Right cardiac atrium (tissue), 5 donors: ENCODE results near the gene OR13C3. TPM values are rescaled to one million over a fixed set of nuclear protein-coding genes. Genes with fewer than 3 reads are reported as not detected.
"Not testable (repeated sequence)": the region's sequence is repeated elsewhere in the genome, so short reads cannot be mapped to it uniquely, and the experiment has no call there.

Source experiments
- ATAC-seq, 2 donors: fragments of 200-7000 bp; cut with Tn5 transposase; one replicate each; pipeline versions ENCODE4 v1.8.0 to v1.9.1; 2020; ENCODE audit warnings: moderate library complexity in 2 of 2, mild to moderate bottlenecking in 1 of 2
- DNase-seq, 3 donors: peaks; one replicate each; pipeline ENCODE4 v3.0.0-alpha.2; 2020
- H3K27ac ChIP-seq: one replicate; pipeline ENCODE4 v1.5.1; 2013; ENCODE audit warnings: mild to moderate bottlenecking, low read length, control low read depth, moderate library complexity
- H3K27me3 ChIP-seq: one replicate; pipeline ENCODE4 v1.6.1; 2013; ENCODE audit not compliant: control insufficient read depth, insufficient read depth
- H3K4me1 ChIP-seq: one replicate; pipeline ENCODE4 v1.6.1; 2013; ENCODE audit warnings: low read length; ENCODE audit not compliant: control insufficient read depth, insufficient read depth
- H3K4me3 ChIP-seq: one replicate; pipeline ENCODE4 v1.5.1; 2013; ENCODE audit warnings: low read length, control low read depth
- H3K9me3 ChIP-seq: one replicate; pipeline ENCODE4 v1.6.1; 2013; ENCODE audit warnings: low read length; ENCODE audit not compliant: control insufficient read depth
- WGBS: extraction: QIAGEN DNeasy Blood & Tissue Kit; methylation state at CpG from one replicate; pipeline ENCODE4 v1.1.7; 2013; 5-methylcytosine and 5-hydroxymethylcytosine counted together
- intact Hi-C, 4 donors: fragments of 100-400 bp; cut with DNase I; formaldehyde crosslinking; loops; one replicate each; pipeline versions ENCODE4 v1.11.0 to v1.14.0; 2022 to 2023
- polyA plus RNA-seq: library from polyadenylated mRNA; stranded (reverse); fragments of 200-250 nt; gene quantifications from one replicate; pipeline ENCODE4 v1.2.3, GENCODE V29; 2013
- total RNA-seq, 4 donors: library from RNA; stranded (reverse); fragmentation: NEBNext Ultra II Directional; extraction: Animal tissue kit (Norgen Biotek cat#: 25700); gene quantifications; one replicate each; pipeline ENCODE4 v1.2.1, GENCODE V29; 2021
- donor health status: healthy with polysubstance abuse.
- donor health status: DM: no; HTN: yes; CAD: no.
- donor health status: DM: no; HTN: no; CAD: no.
- donor health status: DM: no; HTN: yes; CAD: no; lungs with severe emphysema.
- donor health status: DM: yes; HTN: yes; CAD: no.

The OR13C3 gene
- total and polyA plus RNA-seq, 5 donors, result not detected

- no peak overlapping the region for H3K27ac ChIP-seq
- no peaks in the 10 kb centered on the region for H3K4me1 ChIP-seq
- no peak overlapping the region for H3K4me3 ChIP-seq
- H3K9me3 ChIP-seq, result no peaks in the 10 kb centered on the region
- 45% methylated on average over 1 of the region's 1 CpG for WGBS
- no peaks in the 10 kb centered on the region for H3K27me3 ChIP-seq
- intact Hi-C loops, result no loop called here
- no peak for ATAC-seq
- DNase-seq, result no peak
Observed at GRCh38 chr9:104539275-104539674, 2.6 kb upstream of the OR13C3 start.

- Histone ChIP-seq H3K4me3 (no peak within 1 kb of the TSS), H3K27me3 (no peaks in the 10 kb centered on the region), H3K4me1 (no peaks in the 10 kb centered on the region), H3K27ac (no peak within 1 kb of the TSS), H3K9me3 (no peaks in the 10 kb centered on the region)
- no peak for DNase-seq
- intact Hi-C loops, result no loop called here
- no peak for ATAC-seq
Observed at GRCh38 chr9:104527109-104527508, 9.5 kb downstream of the OR13C3 start, which contains the start of gene OR13C4. TSS of gene OR13C4 (minus strand) at chr9:104527209. CDS start at chr9:104527209, 0 bp downstream.

- ATAC-seq, H3K9me3 ChIP-seq, H3K4me3 ChIP-seq, intact Hi-C loops, H3K27ac ChIP-seq, H3K27me3 ChIP-seq, H3K4me1 ChIP-seq: not testable (repeated sequence)
- DNase-seq, result peak in 1 of 3 donors; percentile 9
- 85% methylated on average over 10 of the region's 10 CpGs for WGBS
Observed at GRCh38 chr9:104520241-104520640, 16.4 kb downstream of the OR13C3 start.

- WGBS, result 70% methylated on average over 5 of the region's 5 CpGs
Observed at GRCh38 chr9:104514901-104515300, 21.8 kb downstream of the OR13C3 start.

GRCh38 chr9:104506565-104506964 lies 30.1 kb downstream of the OR13C3 start:
- no peak for DNase-seq
- Histone ChIP-seq H3K4me3 (no peak overlapping the region), H3K9me3 (no peaks in the 10 kb centered on the region), H3K27me3 (no peaks in the 10 kb centered on the region), H3K27ac (no peak overlapping the region), H3K4me1 (no peaks in the 10 kb centered on the region)
- intact Hi-C loops, result no loop called here
- ATAC-seq, result no peak

More at GRCh38 chr9:104514901-104515300, 21.8 kb downstream of the OR13C3 start:
- Histone ChIP-seq H3K9me3 (no peaks in the 10 kb centered on the region), H3K27ac (no peak overlapping the region), H3K27me3 (no peaks in the 10 kb centered on the region), H3K4me3 (no peak overlapping the region), H3K4me1 (no peaks in the 10 kb centered on the region)
- intact Hi-C loops, result no loop called here
- DNase-seq, result no peak
- ATAC-seq, result no peak

GRCh38 chr9:104503963-104504362 lies 32.7 kb downstream of the OR13C3 start, which contains the start of gene OR13F1:
TSS of gene OR13F1 (plus strand) at chr9:104504263. CDS start at chr9:104504263, 0 bp downstream.
- H3K4me1 ChIP-seq, result no peaks in the 10 kb centered on the region
- no peak for DNase-seq
- ATAC-seq, result no peak
- 89% methylated on average over 5 of the region's 5 CpGs for whole genome bisulfite sequencing
- no peak within 1 kb of the TSS for H3K27ac ChIP-seq
- no peaks in the 10 kb centered on the region for H3K27me3 ChIP-seq
- intact Hi-C loops, result no loop called here
- H3K4me3 ChIP-seq, result no peak within 1 kb of the TSS
- H3K9me3 ChIP-seq, result no peaks in the 10 kb centered on the region

- DNase-seq (no peak), ATAC-seq (no peak)
- intact Hi-C loops, result no loop called here
- Histone ChIP-seq H3K27ac (no peak overlapping the region), H3K9me3 (no peaks in the 10 kb centered on the region), H3K27me3 (no peaks in the 10 kb centered on the region), H3K4me1 (no peaks in the 10 kb centered on the region), H3K4me3 (no peak overlapping the region)
Observed at GRCh38 chr9:104503440-104503839, 33.2 kb downstream of the OR13C3 start.

- intact Hi-C loops, result no loop called here
- WGBS, result 30% methylated on average over 3 of the region's 3 CpGs
- ATAC-seq, result no peak
- DNase-seq, result no peak
- H3K27me3 ChIP-seq, result no peaks in the 10 kb centered on the region
- no peak overlapping the region for H3K4me3 ChIP-seq
- no peak overlapping the region for H3K27ac ChIP-seq
- no peaks in the 10 kb centered on the region for H3K9me3 ChIP-seq
- no peaks in the 10 kb centered on the region for H3K4me1 ChIP-seq
Observed at GRCh38 chr9:104494808-104495207, 41.8 kb downstream of the OR13C3 start.

Other genes starting within 250 kb of the OR13C3 start
- not detected for gene OR13F1, start 32.6 kb downstream of the OR13C3 start, total RNA-seq
- not detected for gene OR13F1, start 32.6 kb downstream of the OR13C3 start, polyA plus RNA-seq
- gene OR13C4, start 9.6 kb downstream of the OR13C3 start, total RNA-seq, result not detected
- not detected for gene OR13C4, start 9.6 kb downstream of the OR13C3 start, polyA plus RNA-seq
- gene OR13C8, start 32.3 kb upstream of the OR13C3 start, total RNA-seq, result not detected
- not detected for gene OR13C8, start 32.3 kb upstream of the OR13C3 start, polyA plus RNA-seq
- gene OR13C5, start 62.6 kb upstream of the OR13C3 start, total RNA-seq, result not detected
- not detected for gene OR13C5, start 62.6 kb upstream of the OR13C3 start, polyA plus RNA-seq
- not detected for gene OR13C2, start 68.8 kb upstream of the OR13C3 start, total RNA-seq
- not detected for gene OR13C2, start 68.8 kb upstream of the OR13C3 start, polyA plus RNA-seq
- gene OR13C9, start 81.3 kb upstream of the OR13C3 start, total RNA-seq, result not detected
- gene OR13C9, start 81.3 kb upstream of the OR13C3 start, polyA plus RNA-seq, result not detected
- gene OR13D1, start 157.7 kb upstream of the OR13C3 start, total RNA-seq, result not detected
- gene OR13D1, start 157.7 kb upstream of the OR13C3 start, polyA plus RNA-seq, result not detected
- gene NIPSNAP3A, start 210.8 kb upstream of the OR13C3 start, total RNA-seq, result 10 to 100 TPM; 14.3 to 23.0 (median 19.2) TPM
- gene NIPSNAP3A, start 210.8 kb upstream of the OR13C3 start, polyA plus RNA-seq, result 25.5 TPM
- 10 to 100 TPM; 19.5 to 24.6 (median 20.0) TPM for gene NIPSNAP3B, start 227.3 kb upstream of the OR13C3 start, total RNA-seq
- 20.4 TPM for gene NIPSNAP3B, start 227.3 kb upstream of the OR13C3 start, polyA plus RNA-seq